HepG2 (cell line): Measurements from ENCODE around the gene GLIS2. TPM values are rescaled to one million over a fixed set of nuclear protein-coding genes. Genes with fewer than 3 reads are reported as not detected.

Experiments used
- ATF4 ChIP-seq, 2 experiments: fragments of 450-650 bp in 1 of 2; sonication (generic) in 1 of 2; formaldehyde crosslinking; IDR thresholded peaks; 2 replicates each; pipeline versions ENCODE4 v1.5.0 to v1.8.0; 2020 to 2022; ENCODE audit warnings: mild to moderate bottlenecking in 1 of 2, missing genetic modification reagents in 1 of 2
- CEBPZ ChIP-seq: IDR thresholded peaks from 2 replicates; pipeline ENCODE4 v1.6.1; 2012; ENCODE audit warnings: low read length, improper control_type of control experiment
- DPF2 ChIP-seq: sonication (generic); formaldehyde crosslinking; IDR thresholded peaks from 2 replicates; pipeline ENCODE4 v1.4.0; 2020; ENCODE audit warnings: mild to moderate bottlenecking, low read depth, missing genetic modification reagents, borderline replicate concordance
- FOXA3 ChIP-seq: IDR thresholded peaks from 2 replicates; pipeline ENCODE4 v1.6.1; 2016; ENCODE audit warnings: missing genetic modification reagents, missing compliant biosample characterization
- HDAC1 ChIP-seq: sonication (generic); formaldehyde crosslinking; IDR thresholded peaks from 2 replicates; pipeline ENCODE4 v1.5.1; 2020; ENCODE audit warnings: mild to moderate bottlenecking, missing genetic modification reagents
- LCORL ChIP-seq, 2 experiments: fragments of 450-650 bp in 1 of 2; sonication (generic) in 1 of 2; formaldehyde crosslinking in 1 of 2; IDR thresholded peaks; 2 replicates each; pipeline versions ENCODE4 v1.5.0 to v1.6.1; 2017 to 2020; ENCODE audit warnings: antibody characterized with exemption in 1 of 2, missing genetic modification reagents in 1 of 2
- PHF20 ChIP-seq: sonication (generic); formaldehyde crosslinking; IDR thresholded peaks from 2 replicates; pipeline ENCODE4 v1.5.0; 2020; ENCODE audit warnings: mild to moderate bottlenecking, missing genetic modification reagents
- PPARG ChIP-seq: conservative IDR thresholded peaks from 2 replicates; pipeline ENCODE4 v1.6.1; 2016; ENCODE audit warnings: missing biosample characterization, missing genetic modification reagents
- REXO4 ChIP-seq: sonication (generic); formaldehyde crosslinking; IDR thresholded peaks from 2 replicates; pipeline ENCODE4 v1.8.0; 2022; ENCODE audit warnings: missing genetic modification reagents, mild to moderate bottlenecking, borderline replicate concordance
- SMAD1 ChIP-seq: sonication (generic); formaldehyde crosslinking; IDR thresholded peaks from 2 replicates; pipeline ENCODE4 v1.4.0; 2020; ENCODE audit warnings: missing genetic modification reagents, low read depth, mild to moderate bottlenecking, borderline replicate concordance
- SNAPC2 ChIP-seq: sonication (generic); formaldehyde crosslinking; IDR thresholded peaks from 2 replicates; pipeline ENCODE4 v1.8.1; 2022; ENCODE audit warnings: mild to moderate bottlenecking, missing genetic modification reagents
- ZC3H4 ChIP-seq: sonication (generic); formaldehyde crosslinking; IDR thresholded peaks from 2 replicates; pipeline ENCODE4 v1.4.0; 2020; ENCODE audit warnings: missing genetic modification reagents, borderline replicate concordance
- ZNF326 ChIP-seq: sonication (generic); formaldehyde crosslinking; IDR thresholded peaks from 2 replicates; pipeline ENCODE4 v1.4.0; 2020; ENCODE audit warnings: missing genetic modification reagents, borderline replicate concordance
- polyA plus RNA-seq, 8 experiments: library from polyadenylated mRNA; depleted of rRNA in 3 of 8; stranded (reverse) in 7 of 8; unstranded in 1 of 8; fragments of >200 nt; fragmentation: Illumina TruSeq in 4 of 8; extraction: Trizol in 4 of 8; gene quantifications; 2 replicates each; pipeline versions ENCODE4 v1.2.1 to v1.2.3, GENCODE V29; 2011 to 2016; ENCODE audit warnings: low read depth in 4 of 8, missing spikeins in 1 of 8, mixed read lengths in 1 of 8; ENCODE audit not compliant: insufficient read depth in 1 of 8
- total RNA-seq, 5 experiments: library from RNA; depleted of rRNA; stranded (reverse); fragments of >200 nt; fragmentation: Illumina TruSeq; extraction: Trizol; gene quantifications; 2 replicates each; pipeline ENCODE4 v1.2.3, GENCODE V29; 2016; ENCODE audit warnings: low read depth in 1 of 5
- TF ChIP-seq, protein P1 (sequence below), 2 experiments: sonication (generic) in 1 of 2; formaldehyde crosslinking in 1 of 2; IDR thresholded peaks; 2 replicates each; pipeline versions ENCODE4 v1.6.1 to v1.9.0; 2014 to 2022; ENCODE audit warnings: antibody characterized with exemption in 1 of 2, borderline replicate concordance in 1 of 2, inconsistent platforms in 1 of 2, low read depth in 1 of 2, missing genetic modification reagents in 1 of 2
- TF ChIP-seq, protein P2 (sequence below): sonication (generic); formaldehyde crosslinking; IDR thresholded peaks from 2 replicates; pipeline ENCODE4 v1.5.0; 2020; ENCODE audit warnings: mild to moderate bottlenecking, missing genetic modification reagents

GLIS2 gene
- total and polyA plus RNA-seq, 2 of the 13 experiments (the other 11 are each of a cell fraction or from before 2014, with no cell fraction given): 0.28 to 0.29 TPM

GRCh38 chr16:4290236-4290830 lies 25.5 kb upstream of the GLIS2 start (continued):
- TF ChIP-seq, protein P1, sequence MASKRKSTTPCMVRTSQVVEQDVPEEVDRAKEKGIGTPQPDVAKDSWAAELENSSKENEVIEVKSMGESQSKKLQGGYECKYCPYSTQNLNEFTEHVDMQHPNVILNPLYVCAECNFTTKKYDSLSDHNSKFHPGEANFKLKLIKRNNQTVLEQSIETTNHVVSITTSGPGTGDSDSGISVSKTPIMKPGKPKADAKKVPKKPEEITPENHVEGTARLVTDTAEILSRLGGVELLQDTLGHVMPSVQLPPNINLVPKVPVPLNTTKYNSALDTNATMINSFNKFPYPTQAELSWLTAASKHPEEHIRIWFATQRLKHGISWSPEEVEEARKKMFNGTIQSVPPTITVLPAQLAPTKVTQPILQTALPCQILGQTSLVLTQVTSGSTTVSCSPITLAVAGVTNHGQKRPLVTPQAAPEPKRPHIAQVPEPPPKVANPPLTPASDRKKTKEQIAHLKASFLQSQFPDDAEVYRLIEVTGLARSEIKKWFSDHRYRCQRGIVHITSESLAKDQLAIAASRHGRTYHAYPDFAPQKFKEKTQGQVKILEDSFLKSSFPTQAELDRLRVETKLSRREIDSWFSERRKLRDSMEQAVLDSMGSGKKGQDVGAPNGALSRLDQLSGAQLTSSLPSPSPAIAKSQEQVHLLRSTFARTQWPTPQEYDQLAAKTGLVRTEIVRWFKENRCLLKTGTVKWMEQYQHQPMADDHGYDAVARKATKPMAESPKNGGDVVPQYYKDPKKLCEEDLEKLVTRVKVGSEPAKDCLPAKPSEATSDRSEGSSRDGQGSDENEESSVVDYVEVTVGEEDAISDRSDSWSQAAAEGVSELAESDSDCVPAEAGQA (IDR thresholded peaks at IDR 0.05; ENCODE audit: low read depth): no peak
- TF ChIP-seq, protein P1 (CRISPR knock-in tag; IDR thresholded peaks at IDR 0.05; ENCODE audit: borderline replicate concordance): no peak
- TF ChIP-seq PHF20 (CRISPR knock-in tag): no peak
- TF ChIP-seq ATF4 (CRISPR knock-in tag; IDR thresholded peaks at IDR 0.05): peak in 1 of 2 experiments; percentile 94; a peak in 2 of 4 replicates
- no peak for TF ChIP-seq CEBPZ
- TF ChIP-seq, protein P2, sequence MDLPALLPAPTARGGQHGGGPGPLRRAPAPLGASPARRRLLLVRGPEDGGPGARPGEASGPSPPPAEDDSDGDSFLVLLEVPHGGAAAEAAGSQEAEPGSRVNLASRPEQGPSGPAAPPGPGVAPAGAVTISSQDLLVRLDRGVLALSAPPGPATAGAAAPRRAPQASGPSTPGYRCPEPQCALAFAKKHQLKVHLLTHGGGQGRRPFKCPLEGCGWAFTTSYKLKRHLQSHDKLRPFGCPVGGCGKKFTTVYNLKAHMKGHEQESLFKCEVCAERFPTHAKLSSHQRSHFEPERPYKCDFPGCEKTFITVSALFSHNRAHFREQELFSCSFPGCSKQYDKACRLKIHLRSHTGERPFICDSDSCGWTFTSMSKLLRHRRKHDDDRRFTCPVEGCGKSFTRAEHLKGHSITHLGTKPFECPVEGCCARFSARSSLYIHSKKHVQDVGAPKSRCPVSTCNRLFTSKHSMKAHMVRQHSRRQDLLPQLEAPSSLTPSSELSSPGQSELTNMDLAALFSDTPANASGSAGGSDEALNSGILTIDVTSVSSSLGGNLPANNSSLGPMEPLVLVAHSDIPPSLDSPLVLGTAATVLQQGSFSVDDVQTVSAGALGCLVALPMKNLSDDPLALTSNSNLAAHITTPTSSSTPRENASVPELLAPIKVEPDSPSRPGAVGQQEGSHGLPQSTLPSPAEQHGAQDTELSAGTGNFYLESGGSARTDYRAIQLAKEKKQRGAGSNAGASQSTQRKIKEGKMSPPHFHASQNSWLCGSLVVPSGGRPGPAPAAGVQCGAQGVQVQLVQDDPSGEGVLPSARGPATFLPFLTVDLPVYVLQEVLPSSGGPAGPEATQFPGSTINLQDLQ (CRISPR knock-in tag): no peak
- no peak for TF ChIP-seq REXO4
- no peak for TF ChIP-seq SNAPC2 (CRISPR knock-in tag)
- TF ChIP-seq ZNF326 (CRISPR knock-in tag): no peak
- no peak for TF ChIP-seq ZC3H4 (CRISPR knock-in tag)
- peak; percentile 57; the same call in 1 of the 2 replicates for TF ChIP-seq LCORL (IDR thresholded peaks at IDR 0.05)
- TF ChIP-seq LCORL (CRISPR knock-in tag; IDR thresholded peaks at IDR 0.05): peak; percentile 98
- peak; percentile 79 for TF ChIP-seq FOXA3 (CRISPR knock-in tag)
- TF ChIP-seq SMAD1 (CRISPR knock-in tag): no peak
- TF ChIP-seq PPARG (CRISPR knock-in tag): no peak
- TF ChIP-seq DPF2 (CRISPR knock-in tag): peak; percentile 45; the same call in 1 of the 2 replicates
- no peak for TF ChIP-seq HDAC1 (CRISPR knock-in tag)
